HCT116 (cell line): ENCODE results near the gene STAG1. TPM values are rescaled to one million over a fixed set of nuclear protein-coding genes. Genes with fewer than 3 reads are reported as not detected.

Experiments
- ATAC-seq: fragments of 200-7000 bp; cut with Tn5 transposase; 2 replicates; pipeline ENCODE4 v1.9.1; 2020; ENCODE audit warnings: mild to moderate bottlenecking, moderate library complexity
- BruUV-seq: library from RNA; stranded (reverse); fragments of 400-500 nt; replicated peaks from 2 replicates; lab custom pipeline; 2021; lab: Mats Ljungman, UMichigan
- CTCF ChIA-PET: fragments of 300-600 bp; sonication (Branson Sonifier 250); formaldehyde crosslinking; loops from one replicate; lab custom pipeline; 2021; ENCODE audit warnings: antibody characterized with exemption; lab: Charles Lee
- POLR2A ChIA-PET: fragments of 300-600, 350-600 bp; sonication (Branson Sonifier 250); formaldehyde crosslinking; loops from one replicate; lab custom pipeline; 2021; ENCODE audit warnings: antibody characterized with exemption; lab: Charles Lee
- RAD21 ChIA-PET, 2 experiments: fragments of 300-600 bp; sonication (Branson Sonifier 250); formaldehyde crosslinking; loops; one replicate each; lab custom pipeline; 2023; ENCODE audit warnings: low total read pairs in 2 of 2; ENCODE audit not compliant: uncharacterized antibody in 2 of 2, unreplicated experiment in 2 of 2, low non-redundant PET in 1 of 2; lab: Charles Lee
- DNase-seq: peaks from one replicate; pipeline ENCODE4 v3.0.0-alpha.2; 2010; ENCODE audit warnings: low read depth, low spot score
- H2AFZ ChIP-seq: fragments of 200-600 bp; shearing (Covaris generic), sonication (generic); 2 replicates; pipeline ENCODE4 v1.6.1; 2017; ENCODE audit warnings: low read depth, mixed run types, mixed read lengths, antibody characterized with exemption, low read length; ENCODE audit not compliant: poor library complexity, severe bottlenecking
- H3K27ac ChIP-seq: 2 replicates; pipeline ENCODE4 v1.5.1; 2012; ENCODE audit warnings: low read depth, low read length
- H3K27me3 ChIP-seq: fragments of 200-600 bp; sonication (generic); 2 replicates; pipeline ENCODE4 v1.6.1; 2016; ENCODE audit warnings: mixed run types, low read length, mixed read lengths; ENCODE audit not compliant: insufficient read depth
- H3K36me3 ChIP-seq, 2 experiments: fragments of 200-500 bp in 1 of 2; fragments of 200-600 bp in 1 of 2; sonication (Bioruptor generic) in 1 of 2; sonication (generic) in 1 of 2; 2 replicates each; pipeline versions ENCODE4 v1.5.1 to v1.6.1; 2014 to 2016; ENCODE audit warnings: low read length in 2 of 2, inconsistent platforms in 1 of 2, mixed read lengths in 1 of 2, mixed run types in 1 of 2; ENCODE audit not compliant: insufficient read depth in 2 of 2, control insufficient read depth in 1 of 2
- H3K4me1 ChIP-seq, 2 experiments: fragments of 200-600 bp in 1 of 2; sonication (generic) in 1 of 2; 2 replicates each; pipeline versions ENCODE4 v1.5.1 to v1.6.1; 2012 to 2017; ENCODE audit warnings: low read length in 2 of 2, inconsistent platforms in 1 of 2, mild to moderate bottlenecking in 1 of 2, mixed read lengths in 1 of 2, mixed run types in 1 of 2, moderate library complexity in 1 of 2; ENCODE audit not compliant: insufficient read depth in 2 of 2, control insufficient read depth in 1 of 2
- H3K4me2 ChIP-seq: fragments of 200-600 bp; sonication (generic); 2 replicates; pipeline ENCODE4 v1.6.1; 2017; ENCODE audit warnings: mixed run types, low read length, mixed read lengths
- H3K4me3 ChIP-seq, 2 experiments: fragments of 200-600 bp in 1 of 2; sonication (generic) in 1 of 2; replicated peaks in 1 of 2; 2 replicates each; pipeline ENCODE4 v1.5.1; 2011 to 2016; ENCODE audit warnings: low read length in 2 of 2, control low read depth in 1 of 2, low read depth in 1 of 2, mild to moderate bottlenecking in 1 of 2, mixed read lengths in 1 of 2, mixed run types in 1 of 2
- H3K79me2 ChIP-seq: fragments of 200-600 bp; sonication (generic); 2 replicates; pipeline ENCODE4 v1.6.1; 2017; ENCODE audit warnings: mild to moderate bottlenecking, mixed run types, low read length, moderate library complexity, mixed read lengths; ENCODE audit not compliant: insufficient read depth
- H3K9ac ChIP-seq: fragments of 200-600 bp; sonication (generic); 2 replicates; pipeline ENCODE4 v1.6.1; 2016; ENCODE audit warnings: low read length, mixed read lengths
- H3K9me2 ChIP-seq: fragments of 200-600 bp; sonication (generic), shearing (Covaris generic); 2 replicates; pipeline ENCODE4 v1.6.1; 2017; ENCODE audit warnings: mixed run types, mild to moderate bottlenecking, moderate library complexity; ENCODE audit not compliant: insufficient read depth
- H3K9me3 ChIP-seq, 2 experiments: fragments of 200-500 bp in 1 of 2; fragments of 200-600 bp in 1 of 2; sonication (Bioruptor generic) in 1 of 2; sonication (generic) in 1 of 2; 2 replicates each; pipeline ENCODE4 v1.6.1; 2014 to 2017; ENCODE audit warnings: low read length in 2 of 2, mixed read lengths in 2 of 2, inconsistent platforms in 1 of 2, low read depth in 1 of 2, mild to moderate bottlenecking in 1 of 2, mixed run types in 1 of 2, moderate library complexity in 1 of 2; ENCODE audit not compliant: control insufficient read depth in 1 of 2, insufficient read depth in 1 of 2
- H4K20me1 ChIP-seq: fragments of 200-600 bp; sonication (generic), shearing (Covaris generic); 2 replicates; pipeline ENCODE4 v1.6.1; 2017; ENCODE audit warnings: mixed run types, mild to moderate bottlenecking, moderate library complexity; ENCODE audit not compliant: insufficient read depth
- CBX3 ChIP-seq: IDR thresholded peaks from 2 replicates; pipeline ENCODE4 v1.6.1; 2012; ENCODE audit warnings: low read depth
- CEBPB ChIP-seq: IDR thresholded peaks from 2 replicates; pipeline ENCODE4 v1.6.1; 2012; ENCODE audit warnings: low read depth
- ELF1 ChIP-seq: IDR thresholded peaks from 2 replicates; pipeline ENCODE4 v1.6.1; 2012; ENCODE audit warnings: low read depth, borderline replicate concordance
- EZH2 ChIP-seq: fragments of 200-600 bp; sonication (generic); IDR thresholded peaks from 2 replicates; pipeline ENCODE4 v1.6.1; 2017; ENCODE audit warnings: antibody characterized with exemption, mixed run types
- POLR2AphosphoS5 ChIP-seq: IDR thresholded peaks from 2 replicates; pipeline ENCODE4 v1.6.1; 2011; ENCODE audit warnings: mild to moderate bottlenecking, low read depth, low read length, moderate library complexity
- RAD21 ChIP-seq: IDR thresholded peaks from 2 replicates; pipeline ENCODE4 v1.6.1; 2012; ENCODE audit warnings: low read depth, mild to moderate bottlenecking
- SP1 ChIP-seq: IDR thresholded peaks from 2 replicates; pipeline ENCODE4 v1.6.1; 2012; ENCODE audit warnings: low read depth
- TCF7L2 ChIP-seq: IDR thresholded peaks from 2 replicates; pipeline ENCODE4 v1.7.0; 2011; ENCODE audit warnings: borderline replicate concordance, inconsistent platforms; ENCODE audit not compliant: insufficient read depth, insufficient read length; ENCODE audit errors: extremely low read depth
- ZFX ChIP-seq: fragments of 450-650 bp; IDR thresholded peaks from 2 replicates; pipeline ENCODE4 v1.6.1; 2017
- intact Hi-C: fragments of 100-400 bp; cut with micrococcal nuclease; formaldehyde crosslinking; loops from 2 replicates; pipeline ENCODE4 v1.10.0; 2022
- total RNA-seq: library from RNA; stranded (reverse); gene quantifications from one replicate; pipeline ENCODE4 v1.2.1, GENCODE V29; 2021; ENCODE audit not compliant: unreplicated experiment
- TF ChIP-seq, protein P1 (sequence below): IDR thresholded peaks from 2 replicates; pipeline ENCODE4 v1.6.1; 2012; ENCODE audit warnings: low read depth
- TF ChIP-seq, protein P2 (sequence below): IDR thresholded peaks from 2 replicates; pipeline ENCODE4 v1.6.1; 2012
- TF ChIP-seq, protein P3 (sequence below): IDR thresholded peaks from 2 replicates; pipeline ENCODE4 v1.6.1; 2012
- TF ChIP-seq, protein P4 (sequence below), 3 experiments: fragments of 200-600 bp in 1 of 3; sonication (generic) in 1 of 3; IDR thresholded peaks in 2 of 3; conservative IDR thresholded peaks in 1 of 3; 2 replicates each; pipeline ENCODE4 v1.5.1; 2012 to 2017; ENCODE audit warnings: low read depth in 2 of 3, low read length in 2 of 3, antibody characterized with exemption in 1 of 3, borderline replicate concordance in 1 of 3, control low read depth in 1 of 3, mild to moderate bottlenecking in 1 of 3, mixed read lengths in 1 of 3, mixed run types in 1 of 3, moderate library complexity in 1 of 3; ENCODE audit not compliant: insufficient read depth in 1 of 3

Gene STAG1
- total RNA-seq, 1 experiment from 2014 or later: 29.4 TPM

DNA sequence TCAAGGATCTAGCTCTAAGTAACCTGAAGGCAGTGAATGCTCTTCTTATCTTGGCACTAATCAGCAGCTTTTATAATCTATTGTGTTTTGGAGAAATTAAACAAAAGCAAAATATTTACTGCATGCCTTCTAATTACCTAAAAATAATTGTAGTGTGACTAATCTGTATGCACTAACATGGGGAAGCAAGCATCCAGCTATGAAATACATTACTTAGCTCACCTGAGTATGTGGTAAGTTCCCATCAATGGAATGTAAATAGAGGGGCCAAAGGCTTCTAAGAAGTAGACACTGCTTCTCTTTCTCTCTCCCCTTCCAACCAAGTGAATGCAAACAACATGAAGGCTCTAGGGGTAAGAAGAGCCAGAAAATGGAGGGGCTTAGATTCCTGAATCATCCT lies 165.6 kb downstream of the STAG1 start:
- Histone ChIP-seq H3K4me2 (no peak overlapping the region), H3K4me1 (no peaks in the 10 kb centered on the region), H4K20me1 (no peaks in the 10 kb centered on the region), H3K27ac (no peak overlapping the region), H3K4me3 (no peak overlapping the region), H3K9me3 (no peaks in the 10 kb centered on the region), H3K9me2 (no peaks in the 10 kb centered on the region), H3K36me3 (no peaks in the 10 kb centered on the region), H3K9ac (no peak overlapping the region), H3K79me2 (0 out of 2 replicates have a peak, but pooled peaks cover 3% of the 10 kb centered on the region), H2AFZ (no peak overlapping the region), H3K27me3 (no peaks in the 10 kb centered on the region)
- TF ChIP-seq POLR2AphosphoS5 (no peak), CBX3 (no peak)
- CTCF ChIA-PET: no interaction called here
- RAD21 ChIA-PET: no interaction called here
- DNase-seq (no peak), ATAC-seq (no peak)
- intact Hi-C loops: no loop called here
- no TSS peak for BruUV-seq
- POLR2A ChIA-PET: interaction anchor here (1.0 kb wide), 1 partner anchor 427 kb away, joined by 3 read pairs; no protein-coding TSS in a partner anchor

GRCh38 chr3:136584728-136585127 lies 167.4 kb downstream of the STAG1 start:
- Histone ChIP-seq H3K27me3 (no peaks in the 10 kb centered on the region), H3K4me1 (no peaks in the 10 kb centered on the region), H3K4me3 (no peak overlapping the region), H3K4me2 (no peak overlapping the region), H3K79me2 (peaks cover 2% of the 10 kb centered on the region; the same call in 1 of the 2 replicates), H3K9me2 (no peaks in the 10 kb centered on the region), H3K9me3 (no peaks in the 10 kb centered on the region), H3K9ac (no peak overlapping the region), H3K27ac (no peak overlapping the region), H2AFZ (no peak overlapping the region), H3K36me3 (no peaks in the 10 kb centered on the region), H4K20me1 (no peaks in the 10 kb centered on the region)
- ATAC-seq: no peak
- intact Hi-C loops: no loop called here
- ChIA-PET CTCF (no interaction called here), RAD21 (no interaction called here), POLR2A (no interaction called here)
- BruUV-seq: no TSS peak
- no peak for DNase-seq
- TF ChIP-seq RAD21: no peak
- TF ChIP-seq EZH2: no peak
- TF ChIP-seq, protein P1, sequence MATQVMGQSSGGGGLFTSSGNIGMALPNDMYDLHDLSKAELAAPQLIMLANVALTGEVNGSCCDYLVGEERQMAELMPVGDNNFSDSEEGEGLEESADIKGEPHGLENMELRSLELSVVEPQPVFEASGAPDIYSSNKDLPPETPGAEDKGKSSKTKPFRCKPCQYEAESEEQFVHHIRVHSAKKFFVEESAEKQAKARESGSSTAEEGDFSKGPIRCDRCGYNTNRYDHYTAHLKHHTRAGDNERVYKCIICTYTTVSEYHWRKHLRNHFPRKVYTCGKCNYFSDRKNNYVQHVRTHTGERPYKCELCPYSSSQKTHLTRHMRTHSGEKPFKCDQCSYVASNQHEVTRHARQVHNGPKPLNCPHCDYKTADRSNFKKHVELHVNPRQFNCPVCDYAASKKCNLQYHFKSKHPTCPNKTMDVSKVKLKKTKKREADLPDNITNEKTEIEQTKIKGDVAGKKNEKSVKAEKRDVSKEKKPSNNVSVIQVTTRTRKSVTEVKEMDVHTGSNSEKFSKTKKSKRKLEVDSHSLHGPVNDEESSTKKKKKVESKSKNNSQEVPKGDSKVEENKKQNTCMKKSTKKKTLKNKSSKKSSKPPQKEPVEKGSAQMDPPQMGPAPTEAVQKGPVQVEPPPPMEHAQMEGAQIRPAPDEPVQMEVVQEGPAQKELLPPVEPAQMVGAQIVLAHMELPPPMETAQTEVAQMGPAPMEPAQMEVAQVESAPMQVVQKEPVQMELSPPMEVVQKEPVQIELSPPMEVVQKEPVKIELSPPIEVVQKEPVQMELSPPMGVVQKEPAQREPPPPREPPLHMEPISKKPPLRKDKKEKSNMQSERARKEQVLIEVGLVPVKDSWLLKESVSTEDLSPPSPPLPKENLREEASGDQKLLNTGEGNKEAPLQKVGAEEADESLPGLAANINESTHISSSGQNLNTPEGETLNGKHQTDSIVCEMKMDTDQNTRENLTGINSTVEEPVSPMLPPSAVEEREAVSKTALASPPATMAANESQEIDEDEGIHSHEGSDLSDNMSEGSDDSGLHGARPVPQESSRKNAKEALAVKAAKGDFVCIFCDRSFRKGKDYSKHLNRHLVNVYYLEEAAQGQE: no peak
- TF ChIP-seq, protein P2, sequence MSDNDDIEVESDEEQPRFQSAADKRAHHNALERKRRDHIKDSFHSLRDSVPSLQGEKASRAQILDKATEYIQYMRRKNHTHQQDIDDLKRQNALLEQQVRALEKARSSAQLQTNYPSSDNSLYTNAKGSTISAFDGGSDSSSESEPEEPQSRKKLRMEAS: no peak
- no peak for TF ChIP-seq POLR2AphosphoS5
- TF ChIP-seq ZFX: no peak
- no peak for TF ChIP-seq ELF1
- TF ChIP-seq CEBPB: no peak
- TF ChIP-seq, protein P3, sequence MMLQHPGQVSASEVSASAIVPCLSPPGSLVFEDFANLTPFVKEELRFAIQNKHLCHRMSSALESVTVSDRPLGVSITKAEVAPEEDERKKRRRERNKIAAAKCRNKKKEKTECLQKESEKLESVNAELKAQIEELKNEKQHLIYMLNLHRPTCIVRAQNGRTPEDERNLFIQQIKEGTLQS: no peak
- TF ChIP-seq, protein P4, sequence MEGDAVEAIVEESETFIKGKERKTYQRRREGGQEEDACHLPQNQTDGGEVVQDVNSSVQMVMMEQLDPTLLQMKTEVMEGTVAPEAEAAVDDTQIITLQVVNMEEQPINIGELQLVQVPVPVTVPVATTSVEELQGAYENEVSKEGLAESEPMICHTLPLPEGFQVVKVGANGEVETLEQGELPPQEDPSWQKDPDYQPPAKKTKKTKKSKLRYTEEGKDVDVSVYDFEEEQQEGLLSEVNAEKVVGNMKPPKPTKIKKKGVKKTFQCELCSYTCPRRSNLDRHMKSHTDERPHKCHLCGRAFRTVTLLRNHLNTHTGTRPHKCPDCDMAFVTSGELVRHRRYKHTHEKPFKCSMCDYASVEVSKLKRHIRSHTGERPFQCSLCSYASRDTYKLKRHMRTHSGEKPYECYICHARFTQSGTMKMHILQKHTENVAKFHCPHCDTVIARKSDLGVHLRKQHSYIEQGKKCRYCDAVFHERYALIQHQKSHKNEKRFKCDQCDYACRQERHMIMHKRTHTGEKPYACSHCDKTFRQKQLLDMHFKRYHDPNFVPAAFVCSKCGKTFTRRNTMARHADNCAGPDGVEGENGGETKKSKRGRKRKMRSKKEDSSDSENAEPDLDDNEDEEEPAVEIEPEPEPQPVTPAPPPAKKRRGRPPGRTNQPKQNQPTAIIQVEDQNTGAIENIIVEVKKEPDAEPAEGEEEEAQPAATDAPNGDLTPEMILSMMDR (IDR thresholded peaks at IDR 0.05 in 2 of 3, conservative IDR thresholded peaks at IDR 0.05 in 1 of 3; ENCODE audit: borderline replicate concordance in 1 of 3, insufficient read depth in 1 of 3, low read depth in 2 of 3, low read length in 2 of 3): no peak
- no peak for TF ChIP-seq SP1
- TF ChIP-seq TCF7L2: no peak
- no peak for TF ChIP-seq CBX3
